H1 (cell line): ENCODE measurements around the gene CNIH1. TPM values are rescaled to one million over a fixed set of nuclear protein-coding genes. Genes with fewer than 3 reads are reported as not detected.

ENCODE experiments used
- CTCF ChIA-PET: fragments of 300-600 bp; sonication (Branson Sonifier 250); formaldehyde crosslinking; loops from one replicate; lab custom pipeline; 2021; ENCODE audit not compliant: partially characterized antibody; lab: Charles Lee
- POLR2A ChIA-PET: fragments of 300-600 bp; sonication (Branson Sonifier 250); formaldehyde crosslinking; loops from one replicate; lab custom pipeline; 2021; ENCODE audit warnings: inconsistent platforms; ENCODE audit not compliant: partially characterized antibody; lab: Charles Lee
- DNase-seq, 2 experiments: peaks; one replicate each; pipeline versions ENCODE4 v3.0.0 to v3.0.0-alpha.2; 2010 to 2022; ENCODE audit warnings: low spot score in 2 of 2, low read depth in 1 of 2, mixed read lengths in 1 of 2
- FAIRE-seq: peaks from 2 replicates; lab custom pipeline; 2011; peaks lifted over from hg19 to GRCh38; lab: Jason Lieb, UNC
- H2AFZ ChIP-seq: 2 replicates; pipeline ENCODE4 v1.8.1; 2012; ENCODE audit warnings: low read length, inconsistent platforms
- H2AK5ac ChIP-seq: 2 replicates; pipeline ENCODE4 v1.6.1; 2013; ENCODE audit warnings: low read depth, low read length
- H2BK120ac ChIP-seq: replicated peaks from 2 replicates; pipeline ENCODE3; 2013; ENCODE audit warnings: low read depth, low read length, inconsistent platforms
- H2BK12ac ChIP-seq: 2 replicates; pipeline ENCODE4 v1.6.1; 2013; ENCODE audit warnings: low read depth, low read length
- H2BK15ac ChIP-seq: 2 replicates; pipeline ENCODE4 v1.6.1; 2013; ENCODE audit warnings: low read length
- H2BK20ac ChIP-seq: 2 replicates; pipeline ENCODE4 v1.6.1; 2013; ENCODE audit warnings: low read length
- H2BK5ac ChIP-seq: 2 replicates; pipeline ENCODE4 v1.6.1; 2013; ENCODE audit warnings: low read depth, low read length
- H3K14ac ChIP-seq: 2 replicates; pipeline ENCODE4 v1.6.1; 2013; ENCODE audit warnings: inconsistent platforms; ENCODE audit not compliant: insufficient read length
- H3K18ac ChIP-seq: 2 replicates; pipeline ENCODE4 v1.6.1; 2013; ENCODE audit warnings: low read length; ENCODE audit errors: extremely low read depth
- H3K23ac ChIP-seq: 2 replicates; pipeline ENCODE4 v1.6.1; 2013; ENCODE audit warnings: inconsistent platforms; ENCODE audit not compliant: insufficient read length
- H3K23me2 ChIP-seq: 2 replicates; pipeline ENCODE4 v1.6.1; 2013; ENCODE audit warnings: low read depth, low read length
- H3K27ac ChIP-seq: 2 replicates; pipeline ENCODE4 v1.6.1; 2011; ENCODE audit warnings: low read depth, low read length, inconsistent platforms
- H3K27me3 ChIP-seq, 4 experiments: replicated peaks in 1 of 4; 1 replicate in 1 of 4; 2 replicates in 3 of 4; pipeline versions ENCODE4 v1.6.1 to v1.8.1; 2011 to 2013; ENCODE audit warnings: low read length in 3 of 4, mild to moderate bottlenecking in 3 of 4, inconsistent platforms in 2 of 4, mixed read lengths in 2 of 4, moderate library complexity in 1 of 4; ENCODE audit not compliant: control insufficient read depth in 3 of 4, insufficient read depth in 3 of 4; ENCODE audit errors: extremely low read depth in 1 of 4
- H3K36me3 ChIP-seq, 4 experiments: 2 replicates each; pipeline versions ENCODE4 v1.6.1 to v1.8.1; 2011 to 2013; ENCODE audit warnings: mild to moderate bottlenecking in 4 of 4, low read length in 3 of 4, moderate library complexity in 2 of 4, control low read depth in 1 of 4, inconsistent platforms in 1 of 4; ENCODE audit not compliant: insufficient read depth in 4 of 4, control insufficient read depth in 2 of 4
- H3K4ac ChIP-seq: replicated peaks from 2 replicates; pipeline ENCODE3; 2013; ENCODE audit warnings: low read length, low read depth, mixed read lengths, inconsistent platforms; ENCODE audit not compliant: insufficient read length
- H3K4me1 ChIP-seq, 4 experiments: replicated peaks in 1 of 4; 1 replicate in 1 of 4; 2 replicates in 3 of 4; pipeline versions ENCODE4 v1.6.1 to v1.8.1; 2011 to 2013; ENCODE audit warnings: low read length in 3 of 4, inconsistent platforms in 2 of 4, mixed read lengths in 1 of 4; ENCODE audit not compliant: insufficient read depth in 4 of 4, control insufficient read depth in 3 of 4
- H3K4me2 ChIP-seq, 2 experiments: 2 replicates each; pipeline versions ENCODE4 v1.6.1 to v1.8.1; 2011 to 2013; ENCODE audit warnings: low read depth in 2 of 2, low read length in 2 of 2, control low read depth in 1 of 2, inconsistent platforms in 1 of 2, mild to moderate bottlenecking in 1 of 2; ENCODE audit not compliant: insufficient read depth in 1 of 2
- H3K4me3 ChIP-seq, 4 experiments: fragments of 200-600, 300-600 bp in 1 of 4; sonication (generic), shearing (Covaris generic), sonication (Bioruptor Twin) in 1 of 4; 2 replicates each; pipeline versions ENCODE4 v1.5.1 to v1.8.1; 2011 to 2016; ENCODE audit warnings: low read length in 4 of 4, low read depth in 3 of 4, control low read depth in 2 of 4, inconsistent platforms in 2 of 4, mild to moderate bottlenecking in 2 of 4, mixed read lengths in 1 of 4, moderate library complexity in 1 of 4; ENCODE audit not compliant: insufficient read depth in 2 of 4; ENCODE audit errors: extremely low read depth in 1 of 4
- H3K56ac ChIP-seq: replicated peaks from 2 replicates; pipeline ENCODE3; 2013; ENCODE audit warnings: low read depth, mild to moderate bottlenecking, mixed read lengths, low read length, inconsistent platforms; ENCODE audit not compliant: insufficient read length
- H3K79me1 ChIP-seq: 2 replicates; pipeline ENCODE4 v1.6.1; 2013; ENCODE audit warnings: low read depth, low read length, control low read depth
- H3K79me2 ChIP-seq, 2 experiments: 2 replicates each; pipeline versions ENCODE4 v1.6.1 to v1.8.1; 2012 to 2013; ENCODE audit warnings: low read length in 2 of 2, mild to moderate bottlenecking in 2 of 2, inconsistent platforms in 1 of 2; ENCODE audit not compliant: insufficient read depth in 2 of 2, control insufficient read depth in 1 of 2
- H3K9ac ChIP-seq, 4 experiments: replicated peaks in 1 of 4; 1 replicate in 1 of 4; 2 replicates in 3 of 4; pipeline versions ENCODE4 v1.6.1 to v1.8.1; 2011 to 2013; ENCODE audit warnings: low read depth in 3 of 4, low read length in 3 of 4, control low read depth in 2 of 4, mild to moderate bottlenecking in 2 of 4, moderate library complexity in 2 of 4, inconsistent platforms in 1 of 4; ENCODE audit errors: extremely low read depth in 1 of 4
- H3K9me3 ChIP-seq, 2 experiments: 2 replicates each; pipeline versions ENCODE4 v1.6.1 to v1.8.1; 2012 to 2013; ENCODE audit warnings: mild to moderate bottlenecking in 2 of 2, moderate library complexity in 2 of 2, control low read depth in 1 of 2, inconsistent platforms in 1 of 2, low read depth in 1 of 2, low read length in 1 of 2, mixed read lengths in 1 of 2; ENCODE audit not compliant: insufficient read depth in 2 of 2
- H4K20me1 ChIP-seq, 2 experiments: replicated peaks in 1 of 2; 2 replicates each; pipeline versions ENCODE3 to v1.8.1; 2011 to 2013; ENCODE audit warnings: inconsistent platforms in 2 of 2, low read length in 2 of 2, mild to moderate bottlenecking in 1 of 2; ENCODE audit not compliant: insufficient read depth in 2 of 2, control insufficient read depth in 1 of 2
- H4K5ac ChIP-seq: 2 replicates; pipeline ENCODE4 v1.6.1; 2013; ENCODE audit warnings: low read length, low read depth, mixed read lengths, inconsistent platforms; ENCODE audit not compliant: insufficient read length
- H4K8ac ChIP-seq: 2 replicates; pipeline ENCODE4 v1.8.0; 2013; ENCODE audit warnings: mild to moderate bottlenecking, moderate library complexity, low read length, inconsistent platforms; ENCODE audit not compliant: insufficient read depth; ENCODE audit errors: extremely low read depth
- H4K91ac ChIP-seq: replicated peaks from 2 replicates; pipeline ENCODE3; 2013; ENCODE audit warnings: low read length, mixed read lengths, inconsistent platforms; ENCODE audit not compliant: insufficient read length
- CREB1 ChIP-seq: IDR thresholded peaks from 2 replicates; pipeline ENCODE4 v1.6.1; 2012; ENCODE audit warnings: inconsistent platforms
- EZH2 ChIP-seq: fragments of 200-600 bp; sonication (generic); IDR thresholded peaks from 2 replicates; pipeline ENCODE4 v1.7.1; 2012; ENCODE audit warnings: low read depth, mild to moderate bottlenecking, moderate library complexity, low read length, inconsistent platforms; ENCODE audit not compliant: severe bottlenecking
- HDAC6 ChIP-seq: IDR thresholded peaks from one replicate; pipeline ENCODE4 v1.7.1; 2012; ENCODE audit warnings: low read depth, mild to moderate bottlenecking, inconsistent platforms, low read length, moderate library complexity
- JUN ChIP-seq: IDR thresholded peaks from 2 replicates; pipeline ENCODE4 v1.6.1; 2011; ENCODE audit warnings: low read depth, mild to moderate bottlenecking, improper control_type of control experiment, low read length
- KDM1A ChIP-seq: fragments of 200-600, 300-600 bp; sonication (generic); IDR thresholded peaks from 2 replicates; pipeline ENCODE4 v1.7.1; 2016; ENCODE audit warnings: mild to moderate bottlenecking, low read length, borderline replicate concordance
- MAFK ChIP-seq: IDR thresholded peaks from 2 replicates; pipeline ENCODE4 v1.6.1; 2012; ENCODE audit warnings: low read depth, mild to moderate bottlenecking, improper control_type of control experiment, low read length
- POLR2AphosphoS5 ChIP-seq: IDR thresholded peaks from 2 replicates; pipeline ENCODE4 v1.6.1; 2011; ENCODE audit warnings: low read depth, low read length
- RBBP5 ChIP-seq: IDR thresholded peaks from 2 replicates; pipeline ENCODE4 v1.7.1; 2012; ENCODE audit warnings: low read depth, mild to moderate bottlenecking, inconsistent platforms, low read length, moderate library complexity, borderline replicate concordance
- RXRA ChIP-seq: IDR thresholded peaks from 2 replicates; pipeline ENCODE4 v1.6.1; 2011; ENCODE audit warnings: low read depth, mild to moderate bottlenecking, low read length, moderate library complexity; ENCODE audit not compliant: insufficient read depth
- SAP30 ChIP-seq: fragments of 300-600 bp; sonication (generic); IDR thresholded peaks from 2 replicates; pipeline ENCODE4 v1.7.1; 2012; ENCODE audit warnings: low read length, moderate library complexity, mild to moderate bottlenecking, inconsistent platforms; ENCODE audit not compliant: insufficient read depth, insufficient replicate concordance
- SIN3A ChIP-seq, 2 experiments: IDR thresholded peaks in 1 of 2; conservative IDR thresholded peaks in 1 of 2; 2 replicates each; pipeline ENCODE4 v1.6.1; 2011 to 2012; ENCODE audit warnings: low read length in 2 of 2, improper control_type of control experiment in 1 of 2, low read depth in 1 of 2, mild to moderate bottlenecking in 1 of 2
- SIRT6 ChIP-seq: IDR thresholded peaks from one replicate; pipeline ENCODE4 v1.7.1; 2012; ENCODE audit warnings: low read length, inconsistent platforms
- SRF ChIP-seq: IDR thresholded peaks from 2 replicates; pipeline ENCODE4 v1.6.1; 2011; ENCODE audit warnings: mild to moderate bottlenecking, low read depth, low read length, moderate library complexity
- TAF1 ChIP-seq: IDR thresholded peaks from 2 replicates; pipeline ENCODE4 v1.6.1; 2011; ENCODE audit warnings: mild to moderate bottlenecking, low read depth, low read length
- TBP ChIP-seq: IDR thresholded peaks from 2 replicates; pipeline ENCODE4 v1.6.1; 2011; ENCODE audit warnings: low read depth, low read length, improper control_type of control experiment
- TEAD4 ChIP-seq: IDR thresholded peaks from 2 replicates; pipeline ENCODE4 v1.6.1; 2012; ENCODE audit warnings: low read depth, low read length, inconsistent platforms, mixed read lengths
- WGBS, 2 experiments: shearing (Covaris generic) in 1 of 2; methylation state at CpG; one replicate each; pipeline versions ENCODE4 v1.1.6 to v1.1.7; 2013 to 2015; ENCODE audit warnings: low lambda C conversion rate in 2 of 2, mixed read lengths in 2 of 2, inconsistent platforms in 1 of 2, low coverage in 1 of 2, missing lambda C conversion rate in 1 of 2; ENCODE audit not compliant: insufficient replicate concordance in 2 of 2, insufficient coverage in 1 of 2, insufficient read length in 1 of 2; ENCODE audit errors: extremely low coverage in 1 of 2, missing lambda C conversion rate in 1 of 2; 5-methylcytosine and 5-hydroxymethylcytosine counted together
- polyA plus RNA-seq, 7 experiments: library from polyadenylated mRNA; depleted of rRNA in 3 of 7; stranded (reverse) in 5 of 7; unstranded in 2 of 7; fragments of >200 nt in 5 of 7; fragments of 200-250 nt in 2 of 7; gene quantifications; 1 replicate in 5 of 7; 2 replicates in 1 of 7; 4 replicates in 1 of 7; pipeline versions ENCODE4 v1.2.1 to v1.2.3, GENCODE V29; 2011 to 2013; ENCODE audit warnings: missing spikeins in 2 of 7, mixed read lengths in 2 of 7
- total RNA-seq: library from RNA; stranded (reverse); fragmentation: NEBNext Ultra II Directional; extraction: Animal tissue kit (Norgen Biotek cat#: 25700); gene quantifications from 2 replicates; pipeline ENCODE4 v1.2.1, GENCODE V29; 2021

Gene CNIH1
- total and polyA plus RNA-seq, 2 of the 8 experiments (the other 6 are each of a cell fraction or from before 2014, with no cell fraction given) = 119 to 333 TPM

- H2BK15ac ChIP-seq = no peak overlapping the region
- no peak overlapping the region for H2BK120ac ChIP-seq
- no peaks in the 10 kb centered on the region for H3K79me1 ChIP-seq
- H2AFZ ChIP-seq = no peak overlapping the region
- H3K27ac ChIP-seq = no peak overlapping the region
- no peaks in the 10 kb centered on the region for H4K20me1 ChIP-seq
- ChIA-PET CTCF (interaction anchor here (0.6 to 1.5 kb wide), 3 partner anchors 10 to 306 kb away, joined by 4 to 5 read pairs (median 5); no protein-coding TSS in a partner anchor), POLR2A (interaction anchor here (0.9 kb wide), 1 partner anchor 44 kb away, joined by 3 read pairs; no protein-coding TSS in a partner anchor)
- no peak overlapping the region for H3K9ac ChIP-seq
- no peak overlapping the region for H3K18ac ChIP-seq
- H3K14ac ChIP-seq = no peak overlapping the region
- no peak overlapping the region for H2BK12ac ChIP-seq
- H2AK5ac ChIP-seq = no peak overlapping the region
- H4K5ac ChIP-seq = no peak overlapping the region
- no peak overlapping the region for H3K23ac ChIP-seq
- no peak overlapping the region for H2BK20ac ChIP-seq
- WGBS, 2 experiments = 87% methylated on average over 4 of the region's 4 CpGs; no CpG with 5 or more reads in 1 of the 2 experiments
- H3K9me3 ChIP-seq = no peaks in the 10 kb centered on the region
- no peaks in the 10 kb centered on the region for H3K4me1 ChIP-seq
- DNase-seq (no peak), FAIRE-seq (no peak)
- H3K23me2 ChIP-seq = no peaks in the 10 kb centered on the region
- no peak overlapping the region for H2BK5ac ChIP-seq
- no peak overlapping the region for H4K8ac ChIP-seq
- no peak overlapping the region for H3K4me3 ChIP-seq
- no peak overlapping the region for H3K4ac ChIP-seq
- no peaks in the 10 kb centered on the region for H3K79me2 ChIP-seq
- no peaks in the 10 kb centered on the region for H3K36me3 ChIP-seq
- no peak overlapping the region for H4K91ac ChIP-seq
- no peak overlapping the region for H3K56ac ChIP-seq
- H3K27me3 ChIP-seq = no peaks in the 10 kb centered on the region
- H3K4me2 ChIP-seq = no peak overlapping the region
- TF ChIP-seq TBP (no peak), SAP30 (no peak), KDM1A (no peak), RXRA (no peak), SRF (no peak), JUN (no peak), POLR2AphosphoS5 (no peak), SIN3A (conservative IDR thresholded peaks at IDR 0.05 in 1 of 2, IDR thresholded peaks at IDR 0.05 in 1 of 2; ENCODE audit: low read depth in 1 of 2, low read length in 2 of 2) (no peak), TAF1 (no peak), SIRT6 (no peak), HDAC6 (no peak), MAFK (no peak), EZH2 (no peak), TEAD4 (no peak), CREB1 (no peak), RBBP5 (no peak)
These were observed 57.3 kb downstream of the CNIH1 start for GRCh38 chr14:54383835-54384234.
